Liver (tissue), 9 donors: ENCODE data around the gene TAS1R1. TPM values are rescaled to one million over a fixed set of nuclear protein-coding genes. Genes with fewer than 3 reads are reported as not detected.

Source experiments
- DNase-seq: peaks from one replicate; pipeline ENCODE4 v3.0.0-alpha.2; 2017; ENCODE audit warnings: low spot score
- H3K27ac ChIP-seq, 2 donors: one replicate each; pipeline ENCODE4 v1.7.0; 2013; ENCODE audit warnings: inconsistent platforms in 2 of 2, low read length in 2 of 2, control low read depth in 1 of 2, low read depth in 1 of 2, mild to moderate bottlenecking in 1 of 2
- H3K27me3 ChIP-seq, 4 donors: one replicate each; pipeline versions ENCODE4 v1.6.1 to v1.7.0; 2013; ENCODE audit warnings: low read length in 3 of 4, inconsistent platforms in 1 of 4, mild to moderate bottlenecking in 1 of 4, moderate library complexity in 1 of 4; ENCODE audit not compliant: control insufficient read depth in 4 of 4, insufficient read depth in 4 of 4
- H3K36me3 ChIP-seq, 4 donors: one replicate each; pipeline versions ENCODE4 v1.6.1 to v1.7.0; 2013; ENCODE audit warnings: low read length in 3 of 4, mild to moderate bottlenecking in 3 of 4, low read depth in 1 of 4, moderate library complexity in 1 of 4; ENCODE audit not compliant: control insufficient read depth in 4 of 4, insufficient read depth in 3 of 4
- H3K4me1 ChIP-seq, 4 donors: one replicate each; pipeline versions ENCODE4 v1.6.1 to v1.7.0; 2013; ENCODE audit warnings: low read length in 3 of 4, mild to moderate bottlenecking in 3 of 4, moderate library complexity in 1 of 4; ENCODE audit not compliant: control insufficient read depth in 4 of 4, insufficient read depth in 4 of 4
- H3K4me3 ChIP-seq, 3 donors: one replicate each; pipeline versions ENCODE4 v1.6.1 to v1.7.0; 2013; ENCODE audit warnings: low read length in 3 of 3, control low read depth in 1 of 3, low read depth in 1 of 3, mild to moderate bottlenecking in 1 of 3
- H3K9ac ChIP-seq, 2 donors: one replicate each; pipeline ENCODE4 v1.7.0; 2013; ENCODE audit warnings: low read length in 2 of 2, mild to moderate bottlenecking in 2 of 2, moderate library complexity in 2 of 2, control low read depth in 1 of 2, low read depth in 1 of 2
- H3K9me3 ChIP-seq, 4 donors: one replicate each; pipeline versions ENCODE4 v1.6.1 to v1.7.0; 2013; ENCODE audit warnings: low read length in 3 of 4; ENCODE audit not compliant: control insufficient read depth in 4 of 4
- EGR1 ChIP-seq, 2 donors: IDR thresholded peaks; 2 replicates each; pipeline ENCODE4 v1.6.1; 2016 to 2018; ENCODE audit warnings: antibody characterized with exemption in 2 of 2, low read depth in 2 of 2
- FOXA2 ChIP-seq: IDR thresholded peaks from 2 replicates; pipeline ENCODE4 v1.6.1; 2016; ENCODE audit warnings: antibody characterized with exemption
- GABPA ChIP-seq, 2 donors: IDR thresholded peaks in 1 of 2; conservative IDR thresholded peaks in 1 of 2; 2 replicates each; pipeline ENCODE4 v1.6.1; 2016; ENCODE audit warnings: antibody characterized with exemption in 2 of 2, mild to moderate bottlenecking in 1 of 2, moderate library complexity in 1 of 2
- HNF4A ChIP-seq, 2 donors: conservative IDR thresholded peaks; 2 replicates each; pipeline ENCODE4 v1.6.1; 2016; ENCODE audit warnings: antibody characterized with exemption in 2 of 2, mild to moderate bottlenecking in 2 of 2
- HNF4G ChIP-seq: IDR thresholded peaks from 2 replicates; pipeline ENCODE4 v1.6.1; 2016; ENCODE audit warnings: antibody characterized with exemption
- JUND ChIP-seq, 2 donors: IDR thresholded peaks; 2 replicates each; pipeline ENCODE4 v1.6.1; 2016; ENCODE audit warnings: antibody characterized with exemption in 2 of 2
- RAD21 ChIP-seq, 2 donors: IDR thresholded peaks; 2 replicates each; pipeline ENCODE4 v1.6.1; 2016; ENCODE audit warnings: antibody characterized with exemption in 2 of 2, mild to moderate bottlenecking in 2 of 2
- TAF1 ChIP-seq: conservative IDR thresholded peaks from 2 replicates; pipeline ENCODE4 v1.6.1; 2016; ENCODE audit warnings: antibody characterized with exemption, mild to moderate bottlenecking
- YY1 ChIP-seq: IDR thresholded peaks from 2 replicates; pipeline ENCODE4 v1.6.1; 2016; ENCODE audit warnings: antibody characterized with exemption, mild to moderate bottlenecking
- WGBS: extraction: QIAGEN DNeasy Blood & Tissue Kit; methylation state at CpG from one replicate; pipeline ENCODE4 v1.1.7; 2013; 5-methylcytosine and 5-hydroxymethylcytosine counted together
- polyA plus RNA-seq, 2 donors: library from polyadenylated mRNA; stranded (reverse) in 1 of 2; unstranded in 1 of 2; fragments of 200-250 nt in 1 of 2; fragments of >200 nt in 1 of 2; fragmentation: Nextera tagmentation in 1 of 2; extraction: Ambion mirVana in 1 of 2; gene quantifications; one replicate each; pipeline versions ENCODE4 v1.2.1 to v1.2.3, GENCODE V29; 2013 to 2015
- total RNA-seq, 2 donors: library from RNA; depleted of rRNA; stranded (reverse); fragments of >200 nt; gene quantifications; one replicate each; pipeline ENCODE4 v1.2.3, GENCODE V29; 2014
- TF ChIP-seq, protein P1 (sequence below): IDR thresholded peaks from 2 replicates; pipeline ENCODE4 v1.6.1; 2016; ENCODE audit warnings: antibody characterized with exemption
- TF ChIP-seq, protein P2 (sequence below): IDR thresholded peaks from 2 replicates; pipeline ENCODE4 v1.6.1; 2016; ENCODE audit warnings: antibody characterized with exemption
- TF ChIP-seq, protein P3 (sequence below): fragments of 150-350 bp; IDR thresholded peaks from 2 replicates; pipeline ENCODE4 v1.5.1; 2017; ENCODE audit warnings: improper control_type of control experiment, low read depth, low read length; ENCODE audit not compliant: missing input control
- TF ChIP-seq, protein P4 (sequence below): IDR thresholded peaks from 2 replicates; pipeline ENCODE4 v1.6.1; 2016; ENCODE audit warnings: antibody characterized with exemption, mild to moderate bottlenecking
- donor health status: healthy.
- donor health status: healthy.
- donor health status: healthy.
- donor health status: healthy.
- donor health status: healthy.

TAS1R1 gene
- total and polyA plus RNA-seq, 4 donors, result not detected

DNA sequence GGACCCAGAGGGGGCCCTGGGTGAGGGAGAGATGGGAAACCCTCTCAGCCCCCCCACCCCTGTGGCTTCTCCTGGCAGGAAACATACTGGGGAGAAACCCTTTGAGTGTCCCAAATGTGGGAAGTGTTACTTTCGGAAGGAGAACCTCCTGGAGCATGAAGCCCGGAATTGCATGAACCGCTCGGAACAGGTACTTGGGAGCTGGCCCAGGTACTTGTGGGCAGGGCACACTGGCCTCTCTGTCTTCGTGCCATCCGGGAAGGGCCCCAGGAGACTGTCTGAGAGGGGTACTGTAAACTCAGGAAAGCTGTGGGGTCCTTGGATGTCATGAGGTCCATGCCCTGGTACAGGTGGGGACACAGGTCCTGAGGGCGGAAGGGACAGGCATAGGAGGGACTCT is 30.7 kb downstream of the TAS1R1 start:
- no peak overlapping the region for H3K9ac ChIP-seq
- H3K9me3 ChIP-seq, result no peaks in the 10 kb centered on the region
- TF ChIP-seq FOXA2 (no peak), EGR1 (IDR thresholded peaks at IDR 0.05; ENCODE audit: low read depth in 2 of 2) (no peak), TAF1 (no peak), HNF4A (conservative IDR thresholded peaks at IDR 0.05) (no peak)
- TF ChIP-seq, protein P1, sequence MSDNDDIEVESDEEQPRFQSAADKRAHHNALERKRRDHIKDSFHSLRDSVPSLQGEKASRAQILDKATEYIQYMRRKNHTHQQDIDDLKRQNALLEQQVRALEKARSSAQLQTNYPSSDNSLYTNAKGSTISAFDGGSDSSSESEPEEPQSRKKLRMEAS, result no peak
- TF ChIP-seq, protein P2, sequence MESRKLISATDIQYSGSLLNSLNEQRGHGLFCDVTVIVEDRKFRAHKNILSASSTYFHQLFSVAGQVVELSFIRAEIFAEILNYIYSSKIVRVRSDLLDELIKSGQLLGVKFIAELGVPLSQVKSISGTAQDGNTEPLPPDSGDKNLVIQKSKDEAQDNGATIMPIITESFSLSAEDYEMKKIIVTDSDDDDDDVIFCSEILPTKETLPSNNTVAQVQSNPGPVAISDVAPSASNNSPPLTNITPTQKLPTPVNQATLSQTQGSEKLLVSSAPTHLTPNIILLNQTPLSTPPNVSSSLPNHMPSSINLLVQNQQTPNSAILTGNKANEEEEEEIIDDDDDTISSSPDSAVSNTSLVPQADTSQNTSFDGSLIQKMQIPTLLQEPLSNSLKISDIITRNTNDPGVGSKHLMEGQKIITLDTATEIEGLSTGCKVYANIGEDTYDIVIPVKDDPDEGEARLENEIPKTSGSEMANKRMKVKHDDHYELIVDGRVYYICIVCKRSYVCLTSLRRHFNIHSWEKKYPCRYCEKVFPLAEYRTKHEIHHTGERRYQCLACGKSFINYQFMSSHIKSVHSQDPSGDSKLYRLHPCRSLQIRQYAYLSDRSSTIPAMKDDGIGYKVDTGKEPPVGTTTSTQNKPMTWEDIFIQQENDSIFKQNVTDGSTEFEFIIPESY, result no peak
- no peak overlapping the region for H3K27ac ChIP-seq
- 96% methylated on average over 7 of the region's 7 CpGs for WGBS
- DNase-seq, result no peak
- peaks cover 7 to 35% (median 17%) of the 10 kb centered on the region in 4 donors for H3K36me3 ChIP-seq
- no peaks in the 10 kb centered on the region for H3K27me3 ChIP-seq
- peaks cover 9 to 49% (median 30%) of the 10 kb centered on the region in 4 donors for H3K4me1 ChIP-seq
- no peak overlapping the region for H3K4me3 ChIP-seq

DNA sequence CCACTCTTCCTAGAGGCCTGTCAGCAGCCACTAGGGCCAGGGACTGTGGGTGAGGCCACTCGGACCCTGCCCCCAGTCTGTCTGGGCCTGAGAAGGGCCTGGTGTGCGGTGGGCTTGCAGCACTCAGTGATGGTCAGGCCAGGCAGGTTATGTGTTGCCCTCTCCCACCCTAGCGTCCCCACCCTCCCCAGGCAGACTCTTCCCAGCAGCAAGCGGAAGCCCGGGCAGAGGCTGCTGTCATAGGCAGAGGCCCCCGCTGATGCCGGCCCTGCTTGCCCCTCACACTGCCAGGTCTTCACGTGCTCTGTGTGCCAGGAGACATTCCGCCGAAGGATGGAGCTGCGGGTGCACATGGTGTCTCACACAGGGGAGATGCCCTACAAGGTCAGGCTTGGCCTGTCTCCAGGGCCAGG is 31.3 kb downstream of the TAS1R1 start:
- peaks cover 3 to 43% (median 24%) of the 10 kb centered on the region in 4 donors for H3K4me1 ChIP-seq
- H3K36me3 ChIP-seq, result peaks cover 7 to 37% (median 17%) of the 10 kb centered on the region in 4 donors
- H3K4me3 ChIP-seq, result no peak overlapping the region
- 91% methylated on average over 11 of the region's 11 CpGs for WGBS
- H3K9ac ChIP-seq, result no peak overlapping the region
- no peak for TF ChIP-seq EGR1 (IDR thresholded peaks at IDR 0.05; ENCODE audit: low read depth in 2 of 2)
- TF ChIP-seq, protein P3, sequence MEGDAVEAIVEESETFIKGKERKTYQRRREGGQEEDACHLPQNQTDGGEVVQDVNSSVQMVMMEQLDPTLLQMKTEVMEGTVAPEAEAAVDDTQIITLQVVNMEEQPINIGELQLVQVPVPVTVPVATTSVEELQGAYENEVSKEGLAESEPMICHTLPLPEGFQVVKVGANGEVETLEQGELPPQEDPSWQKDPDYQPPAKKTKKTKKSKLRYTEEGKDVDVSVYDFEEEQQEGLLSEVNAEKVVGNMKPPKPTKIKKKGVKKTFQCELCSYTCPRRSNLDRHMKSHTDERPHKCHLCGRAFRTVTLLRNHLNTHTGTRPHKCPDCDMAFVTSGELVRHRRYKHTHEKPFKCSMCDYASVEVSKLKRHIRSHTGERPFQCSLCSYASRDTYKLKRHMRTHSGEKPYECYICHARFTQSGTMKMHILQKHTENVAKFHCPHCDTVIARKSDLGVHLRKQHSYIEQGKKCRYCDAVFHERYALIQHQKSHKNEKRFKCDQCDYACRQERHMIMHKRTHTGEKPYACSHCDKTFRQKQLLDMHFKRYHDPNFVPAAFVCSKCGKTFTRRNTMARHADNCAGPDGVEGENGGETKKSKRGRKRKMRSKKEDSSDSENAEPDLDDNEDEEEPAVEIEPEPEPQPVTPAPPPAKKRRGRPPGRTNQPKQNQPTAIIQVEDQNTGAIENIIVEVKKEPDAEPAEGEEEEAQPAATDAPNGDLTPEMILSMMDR, result no peak
- TF ChIP-seq, protein P1, result no peak
- TF ChIP-seq, protein P4, sequence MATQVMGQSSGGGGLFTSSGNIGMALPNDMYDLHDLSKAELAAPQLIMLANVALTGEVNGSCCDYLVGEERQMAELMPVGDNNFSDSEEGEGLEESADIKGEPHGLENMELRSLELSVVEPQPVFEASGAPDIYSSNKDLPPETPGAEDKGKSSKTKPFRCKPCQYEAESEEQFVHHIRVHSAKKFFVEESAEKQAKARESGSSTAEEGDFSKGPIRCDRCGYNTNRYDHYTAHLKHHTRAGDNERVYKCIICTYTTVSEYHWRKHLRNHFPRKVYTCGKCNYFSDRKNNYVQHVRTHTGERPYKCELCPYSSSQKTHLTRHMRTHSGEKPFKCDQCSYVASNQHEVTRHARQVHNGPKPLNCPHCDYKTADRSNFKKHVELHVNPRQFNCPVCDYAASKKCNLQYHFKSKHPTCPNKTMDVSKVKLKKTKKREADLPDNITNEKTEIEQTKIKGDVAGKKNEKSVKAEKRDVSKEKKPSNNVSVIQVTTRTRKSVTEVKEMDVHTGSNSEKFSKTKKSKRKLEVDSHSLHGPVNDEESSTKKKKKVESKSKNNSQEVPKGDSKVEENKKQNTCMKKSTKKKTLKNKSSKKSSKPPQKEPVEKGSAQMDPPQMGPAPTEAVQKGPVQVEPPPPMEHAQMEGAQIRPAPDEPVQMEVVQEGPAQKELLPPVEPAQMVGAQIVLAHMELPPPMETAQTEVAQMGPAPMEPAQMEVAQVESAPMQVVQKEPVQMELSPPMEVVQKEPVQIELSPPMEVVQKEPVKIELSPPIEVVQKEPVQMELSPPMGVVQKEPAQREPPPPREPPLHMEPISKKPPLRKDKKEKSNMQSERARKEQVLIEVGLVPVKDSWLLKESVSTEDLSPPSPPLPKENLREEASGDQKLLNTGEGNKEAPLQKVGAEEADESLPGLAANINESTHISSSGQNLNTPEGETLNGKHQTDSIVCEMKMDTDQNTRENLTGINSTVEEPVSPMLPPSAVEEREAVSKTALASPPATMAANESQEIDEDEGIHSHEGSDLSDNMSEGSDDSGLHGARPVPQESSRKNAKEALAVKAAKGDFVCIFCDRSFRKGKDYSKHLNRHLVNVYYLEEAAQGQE, result no peak
- TF ChIP-seq HNF4G, result no peak
- TF ChIP-seq GABPA (IDR thresholded peaks at IDR 0.05 in 1 of 2, conservative IDR thresholded peaks at IDR 0.05 in 1 of 2), result no peak
- no peak for TF ChIP-seq RAD21 (IDR thresholded peaks at IDR 0.05)
- no peak for TF ChIP-seq FOXA2
- TF ChIP-seq, protein P2, result no peak
- TF ChIP-seq JUND (IDR thresholded peaks at IDR 0.05), result no peak
- TF ChIP-seq HNF4A (conservative IDR thresholded peaks at IDR 0.05), result no peak
- TF ChIP-seq YY1, result no peak
- H3K9me3 ChIP-seq, result no peaks in the 10 kb centered on the region
- no peak overlapping the region for H3K27ac ChIP-seq
- no peaks in the 10 kb centered on the region for H3K27me3 ChIP-seq
- DNase-seq, result no peak
